GM15510 (cell line): ENCODE data around the gene GMPR2.

Experiments
- POLR2A ChIP-seq: IDR thresholded peaks from 3 replicates; pipeline ENCODE4 v1.6.1; 2011; ENCODE audit warnings: borderline replicate concordance; ENCODE audit not compliant: insufficient read length; ENCODE audit errors: extremely low read depth

Gene GMPR2

GRCh38 chr14:24253936-24254335 is 21.2 kb downstream of the GMPR2 start:
- no peak for TF ChIP-seq POLR2A

- TF ChIP-seq POLR2A = no peak
Observed at GRCh38 chr14:24254630-24255392, 22.1 kb downstream of the GMPR2 start.

- no peak for TF ChIP-seq POLR2A
Observed at GRCh38 chr14:24255438-24255837, 22.7 kb downstream of the GMPR2 start.

- no peak for TF ChIP-seq POLR2A
Observed at GRCh38 chr14:24255931-24256711, 23.4 kb downstream of the GMPR2 start.

- TF ChIP-seq POLR2A = no peak
Observed at GRCh38 chr14:24256960-24257359, 24.2 kb downstream of the GMPR2 start.

- no peak for TF ChIP-seq POLR2A
Observed at GRCh38 chr14:24258119-24258518, 25.4 kb downstream of the GMPR2 start.

GRCh38 chr14:24258548-24259265 is 26.0 kb downstream of the GMPR2 start:
- TF ChIP-seq POLR2A = no peak

GRCh38 chr14:24259282-24260025 is 26.7 kb downstream of the GMPR2 start:
- TF ChIP-seq POLR2A = no peak

GRCh38 chr14:24260026-24260779 is 27.5 kb downstream of the GMPR2 start:
- no peak for TF ChIP-seq POLR2A

- no peak for TF ChIP-seq POLR2A
Observed at GRCh38 chr14:24260780-24261157, 28.0 kb downstream of the GMPR2 start.

GRCh38 chr14:24261256-24261968 is 28.7 kb downstream of the GMPR2 start:
- no peak for TF ChIP-seq POLR2A

- TF ChIP-seq POLR2A = no peak
Observed at GRCh38 chr14:24261969-24262327, 29.2 kb downstream of the GMPR2 start.

- TF ChIP-seq POLR2A = no peak
Observed at GRCh38 chr14:24262821-24263733, 30.3 kb downstream of the GMPR2 start, which contains the start of gene TGM1. TGM1 (minus strand) TSS chr14:24263177; CDS start chr14:24262352, 825 bp downstream.

GRCh38 chr14:24263848-24264247 is 31.1 kb downstream of the GMPR2 start:
- no peak for TF ChIP-seq POLR2A
